HEK293 (cell line): ENCODE data around the gene MGAT2.

Source experiments
- CTCF ChIA-PET: fragments of 350-600 bp; formaldehyde crosslinking; extraction: SDS; loops from one replicate; lab custom pipeline; 2021; ENCODE audit warnings: antibody characterized with exemption; lab: Yijun Ruan, JAX
- POLR2A ChIA-PET: fragments of 300-600 bp; formaldehyde crosslinking; extraction: SDS; loops from one replicate; lab custom pipeline; 2020; ENCODE audit warnings: antibody characterized with exemption, inconsistent platforms; lab: Yijun Ruan, JAX
- H3K27ac ChIP-seq: fragments of 200-500 bp; sonication (Bioruptor generic); 2 replicates; pipeline ENCODE4 v1.5.1; 2014; ENCODE audit warnings: low read depth, low read length, control low read depth, inconsistent platforms; ENCODE audit errors: extremely low read depth
- H3K36me3 ChIP-seq, 2 experiments: fragments of 200-500 bp in 1 of 2; sonication (Bioruptor generic) in 1 of 2; 1 replicate in 1 of 2; 2 replicates in 1 of 2; pipeline ENCODE4 v1.5.1; 2014 to 2017; ENCODE audit warnings: inconsistent platforms in 2 of 2, low read length in 2 of 2; ENCODE audit not compliant: control insufficient read depth in 2 of 2, insufficient read depth in 1 of 2
- H3K4me1 ChIP-seq: fragments of 200-500 bp; sonication (Bioruptor generic); 2 replicates; pipeline ENCODE4 v1.5.1; 2014; ENCODE audit warnings: mild to moderate bottlenecking, low read length, inconsistent platforms; ENCODE audit not compliant: control insufficient read depth, insufficient read depth
- H3K4me3 ChIP-seq: 2 replicates; pipeline ENCODE4 v1.5.1; 2011; ENCODE audit warnings: low read depth, mild to moderate bottlenecking, control low read depth, low read length, moderate library complexity
- H3K9me3 ChIP-seq: fragments of 200-500 bp; sonication (Bioruptor generic); 2 replicates; pipeline ENCODE4 v1.5.1; 2014; ENCODE audit warnings: low read depth, low read length, inconsistent platforms; ENCODE audit not compliant: control insufficient read depth, insufficient read depth
- HOXA7 ChIP-seq: sonication (generic); formaldehyde crosslinking; IDR thresholded peaks from 2 replicates; pipeline ENCODE4 v1.8.1; 2022; ENCODE audit warnings: missing genetic modification reagents, borderline replicate concordance
- KLF1 ChIP-seq: fragments of 450-650 bp; formaldehyde crosslinking; IDR thresholded peaks from 2 replicates; pipeline ENCODE4 v1.5.1; 2016; ENCODE audit warnings: missing biosample characterization, missing genetic modification characterization
- MYNN ChIP-seq: fragments of 450-650 bp; formaldehyde crosslinking; IDR thresholded peaks from 2 replicates; pipeline ENCODE4 v1.5.1; 2016; ENCODE audit warnings: missing biosample characterization, missing genetic modification characterization, borderline replicate concordance
- MZF1 ChIP-seq: fragments of 450-650 bp; formaldehyde crosslinking; IDR thresholded peaks from 2 replicates; pipeline ENCODE4 v1.5.1; 2017; ENCODE audit warnings: missing biosample characterization, missing genetic modification characterization, borderline replicate concordance
- SETDB1 ChIP-seq: IDR thresholded peaks from one replicate; pipeline ENCODE4 v1.6.1; 2017; ENCODE audit warnings: mild to moderate bottlenecking, low read length, moderate library complexity, mixed read lengths; ENCODE audit not compliant: insufficient read length
- SP2 ChIP-seq: fragments of 450-650 bp; formaldehyde crosslinking; IDR thresholded peaks from 2 replicates; pipeline ENCODE4 v1.5.1; 2016; ENCODE audit warnings: missing biosample characterization, missing genetic modification characterization
- YY1 ChIP-seq: fragments of 450-650 bp; formaldehyde crosslinking; IDR thresholded peaks from 2 replicates; pipeline ENCODE4 v1.5.1; 2018; ENCODE audit warnings: missing biosample characterization, missing genetic modification characterization
- ZBTB1 ChIP-seq: fragments of 450-650 bp; formaldehyde crosslinking; IDR thresholded peaks from 2 replicates; pipeline ENCODE4 v1.5.1; 2016; ENCODE audit warnings: missing biosample characterization, missing genetic modification characterization
- ZBTB7A ChIP-seq: fragments of 450-650 bp; formaldehyde crosslinking; IDR thresholded peaks from 2 replicates; pipeline ENCODE4 v1.5.1; 2016; ENCODE audit warnings: low read depth, missing biosample characterization, missing genetic modification characterization
- ZFHX2 ChIP-seq: fragments of 450-650 bp; formaldehyde crosslinking; conservative IDR thresholded peaks from 2 replicates; pipeline ENCODE4 v1.5.1; 2016; ENCODE audit warnings: missing biosample characterization, missing genetic modification characterization
- ZFP3 ChIP-seq: fragments of 450-650 bp; formaldehyde crosslinking; IDR thresholded peaks from 2 replicates; pipeline ENCODE4 v1.5.1; 2016; ENCODE audit warnings: low read depth, missing biosample characterization, missing genetic modification characterization
- ZNF114 ChIP-seq: fragments of 450-650 bp; formaldehyde crosslinking; IDR thresholded peaks from 2 replicates; pipeline ENCODE4 v1.5.0; 2017; ENCODE audit warnings: missing biosample characterization, missing genetic modification characterization
- ZNF146 ChIP-seq: fragments of 450-650 bp; formaldehyde crosslinking; IDR thresholded peaks from 2 replicates; pipeline ENCODE4 v1.5.1; 2016; ENCODE audit warnings: missing biosample characterization, missing genetic modification characterization
- ZNF157 ChIP-seq: fragments of 450-650 bp; formaldehyde crosslinking; IDR thresholded peaks from 2 replicates; pipeline ENCODE4 v1.5.1; 2016; ENCODE audit warnings: missing biosample characterization, missing genetic modification characterization
- ZNF211 ChIP-seq: fragments of 450-650 bp; formaldehyde crosslinking; IDR thresholded peaks from 2 replicates; pipeline ENCODE4 v1.5.1; 2016; ENCODE audit warnings: low read depth, missing biosample characterization, missing genetic modification characterization
- ZNF266 ChIP-seq: fragments of 450-650 bp; formaldehyde crosslinking; IDR thresholded peaks from 2 replicates; pipeline ENCODE4 v1.5.1; 2016; ENCODE audit warnings: missing biosample characterization, missing genetic modification characterization, low read depth
- ZNF302 ChIP-seq: fragments of 450-650 bp; formaldehyde crosslinking; IDR thresholded peaks from 2 replicates; pipeline ENCODE4 v1.5.1; 2016; ENCODE audit warnings: missing biosample characterization, missing genetic modification characterization, low read depth
- ZNF335 ChIP-seq: fragments of 450-650 bp; formaldehyde crosslinking; conservative IDR thresholded peaks from 2 replicates; pipeline ENCODE4 v1.5.1; 2016; ENCODE audit warnings: missing biosample characterization, missing genetic modification characterization
- ZNF354C ChIP-seq: fragments of 450-650 bp; formaldehyde crosslinking; IDR thresholded peaks from 2 replicates; pipeline ENCODE4 v1.5.1; 2016; ENCODE audit warnings: missing biosample characterization, missing genetic modification characterization, low read depth, borderline replicate concordance
- ZNF48 ChIP-seq: fragments of 450-650 bp; formaldehyde crosslinking; IDR thresholded peaks from 2 replicates; pipeline ENCODE4 v1.5.1; 2016; ENCODE audit warnings: missing biosample characterization, missing genetic modification characterization
- ZNF514 ChIP-seq: fragments of 450-650 bp; formaldehyde crosslinking; IDR thresholded peaks from 2 replicates; pipeline ENCODE4 v1.5.1; 2016; ENCODE audit warnings: missing biosample characterization, missing genetic modification characterization
- ZNF544 ChIP-seq: fragments of 450-650 bp; formaldehyde crosslinking; IDR thresholded peaks from 2 replicates; pipeline ENCODE4 v1.5.0; 2017; ENCODE audit warnings: missing biosample characterization, missing genetic modification characterization
- ZNF768 ChIP-seq: fragments of 450-650 bp; formaldehyde crosslinking; IDR thresholded peaks from 2 replicates; pipeline ENCODE4 v1.5.1; 2018; ENCODE audit warnings: missing biosample characterization, mild to moderate bottlenecking, missing genetic modification characterization
- TF ChIP-seq, protein P1 (sequence below): fragments of 450-650 bp; IDR thresholded peaks from 2 replicates; pipeline ENCODE4 v1.5.1; 2018; ENCODE audit warnings: missing biosample characterization, missing genetic modification characterization
- TF ChIP-seq, protein P2 (sequence below): fragments of 450-650 bp; formaldehyde crosslinking; IDR thresholded peaks from 2 replicates; pipeline ENCODE4 v1.5.1; 2017; ENCODE audit warnings: missing biosample characterization, missing genetic modification characterization
- TF ChIP-seq, protein P3 (sequence below): fragments of 450-650 bp; formaldehyde crosslinking; IDR thresholded peaks from 2 replicates; pipeline ENCODE4 v1.5.1; 2016; ENCODE audit warnings: missing biosample characterization, missing genetic modification characterization, low read depth
- TF ChIP-seq, protein P4 (sequence below): fragments of 450-650 bp; formaldehyde crosslinking; IDR thresholded peaks from 2 replicates; pipeline ENCODE4 v1.5.1; 2016; ENCODE audit warnings: missing biosample characterization, missing genetic modification characterization

MGAT2 gene

DNA sequence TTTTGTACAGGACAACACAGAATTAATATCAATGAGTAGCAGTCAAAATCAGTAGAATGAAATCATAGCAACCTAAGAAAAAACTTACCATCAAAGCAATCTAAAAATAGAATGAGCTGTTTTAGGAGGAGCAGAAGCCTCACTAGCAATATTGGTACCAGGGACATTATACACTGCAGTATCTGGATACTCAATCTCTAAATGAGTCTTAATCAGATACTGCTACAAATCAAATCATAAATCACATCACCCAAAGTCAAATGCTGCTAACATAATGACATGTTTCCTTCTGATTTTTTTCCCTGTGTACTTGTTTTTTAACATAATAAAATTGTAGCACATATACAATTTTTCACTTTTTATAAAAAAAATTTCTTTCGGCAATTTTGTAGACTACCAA lies 42.5 kb upstream of the MGAT2 start:
- POLR2A ChIA-PET: interaction anchor here (0.7 kb wide), 1 partner anchor 380 kb away, joined by 3 read pairs; no protein-coding TSS in a partner anchor
- TF ChIP-seq ZNF544 (tag by site-specific recombination) (no peak), HOXA7 (CRISPR knock-in tag) (no peak), ZBTB1 (tag by site-specific recombination) (no peak), MZF1 (no peak), SETDB1 (no peak), SP2 (tag by site-specific recombination) (no peak), ZNF266 (tag by site-specific recombination) (no peak), YY1 (tag by site-specific recombination) (no peak), ZNF514 (no peak), ZNF114 (tag by site-specific recombination) (no peak), ZNF211 (tag by site-specific recombination) (no peak), ZBTB7A (tag by site-specific recombination) (no peak), ZNF157 (tag by site-specific recombination) (no peak), ZNF354C (no peak)
- TF ChIP-seq, protein P1, sequence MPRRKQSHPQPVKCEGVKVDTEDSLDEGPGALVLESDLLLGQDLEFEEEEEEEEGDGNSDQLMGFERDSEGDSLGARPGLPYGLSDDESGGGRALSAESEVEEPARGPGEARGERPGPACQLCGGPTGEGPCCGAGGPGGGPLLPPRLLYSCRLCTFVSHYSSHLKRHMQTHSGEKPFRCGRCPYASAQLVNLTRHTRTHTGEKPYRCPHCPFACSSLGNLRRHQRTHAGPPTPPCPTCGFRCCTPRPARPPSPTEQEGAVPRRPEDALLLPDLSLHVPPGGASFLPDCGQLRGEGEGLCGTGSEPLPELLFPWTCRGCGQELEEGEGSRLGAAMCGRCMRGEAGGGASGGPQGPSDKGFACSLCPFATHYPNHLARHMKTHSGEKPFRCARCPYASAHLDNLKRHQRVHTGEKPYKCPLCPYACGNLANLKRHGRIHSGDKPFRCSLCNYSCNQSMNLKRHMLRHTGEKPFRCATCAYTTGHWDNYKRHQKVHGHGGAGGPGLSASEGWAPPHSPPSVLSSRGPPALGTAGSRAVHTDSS: no peak
- TF ChIP-seq, protein P2, sequence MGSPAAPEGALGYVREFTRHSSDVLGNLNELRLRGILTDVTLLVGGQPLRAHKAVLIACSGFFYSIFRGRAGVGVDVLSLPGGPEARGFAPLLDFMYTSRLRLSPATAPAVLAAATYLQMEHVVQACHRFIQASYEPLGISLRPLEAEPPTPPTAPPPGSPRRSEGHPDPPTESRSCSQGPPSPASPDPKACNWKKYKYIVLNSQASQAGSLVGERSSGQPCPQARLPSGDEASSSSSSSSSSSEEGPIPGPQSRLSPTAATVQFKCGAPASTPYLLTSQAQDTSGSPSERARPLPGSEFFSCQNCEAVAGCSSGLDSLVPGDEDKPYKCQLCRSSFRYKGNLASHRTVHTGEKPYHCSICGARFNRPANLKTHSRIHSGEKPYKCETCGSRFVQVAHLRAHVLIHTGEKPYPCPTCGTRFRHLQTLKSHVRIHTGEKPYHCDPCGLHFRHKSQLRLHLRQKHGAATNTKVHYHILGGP (tag by site-specific recombination): no peak
- TF ChIP-seq, protein P3, sequence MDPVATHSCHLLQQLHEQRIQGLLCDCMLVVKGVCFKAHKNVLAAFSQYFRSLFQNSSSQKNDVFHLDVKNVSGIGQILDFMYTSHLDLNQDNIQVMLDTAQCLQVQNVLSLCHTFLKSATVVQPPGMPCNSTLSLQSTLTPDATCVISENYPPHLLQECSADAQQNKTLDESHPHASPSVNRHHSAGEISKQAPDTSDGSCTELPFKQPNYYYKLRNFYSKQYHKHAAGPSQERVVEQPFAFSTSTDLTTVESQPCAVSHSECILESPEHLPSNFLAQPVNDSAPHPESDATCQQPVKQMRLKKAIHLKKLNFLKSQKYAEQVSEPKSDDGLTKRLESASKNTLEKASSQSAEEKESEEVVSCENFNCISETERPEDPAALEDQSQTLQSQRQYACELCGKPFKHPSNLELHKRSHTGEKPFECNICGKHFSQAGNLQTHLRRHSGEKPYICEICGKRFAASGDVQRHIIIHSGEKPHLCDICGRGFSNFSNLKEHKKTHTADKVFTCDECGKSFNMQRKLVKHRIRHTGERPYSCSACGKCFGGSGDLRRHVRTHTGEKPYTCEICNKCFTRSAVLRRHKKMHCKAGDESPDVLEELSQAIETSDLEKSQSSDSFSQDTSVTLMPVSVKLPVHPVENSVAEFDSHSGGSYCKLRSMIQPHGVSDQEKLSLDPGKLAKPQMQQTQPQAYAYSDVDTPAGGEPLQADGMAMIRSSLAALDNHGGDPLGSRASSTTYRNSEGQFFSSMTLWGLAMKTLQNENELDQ: no peak
- H3K36me3 ChIP-seq: peaks cover 18 to 49% of the 10 kb centered on the region in 2 experiments

GRCh38 chr14:49579841-49580240 lies 40.8 kb upstream of the MGAT2 start:
- H3K9me3 ChIP-seq: no peaks in the 10 kb centered on the region
- CTCF ChIA-PET: interaction anchor here (1.2 to 1.6 kb wide), 2 partner anchors 29 to 118 kb away, joined by 3 to 4 read pairs; no protein-coding TSS in a partner anchor
- H3K36me3 ChIP-seq: peaks cover 35 to 56% of the 10 kb centered on the region in 2 experiments
- no peak overlapping the region for H3K4me3 ChIP-seq
- H3K4me1 ChIP-seq: peaks cover 11% of the 10 kb centered on the region
- H3K27ac ChIP-seq: no peak overlapping the region
- TF ChIP-seq ZNF768 (no peak), ZNF335 (tag by site-specific recombination) (no peak), ZNF146 (no peak), ZNF48 (tag by site-specific recombination) (no peak), KLF1 (tag by site-specific recombination) (no peak), ZNF302 (tag by site-specific recombination) (no peak), ZFHX2 (tag by site-specific recombination) (no peak), MYNN (tag by site-specific recombination) (no peak), ZFP3 (no peak)
- TF ChIP-seq, protein P4, sequence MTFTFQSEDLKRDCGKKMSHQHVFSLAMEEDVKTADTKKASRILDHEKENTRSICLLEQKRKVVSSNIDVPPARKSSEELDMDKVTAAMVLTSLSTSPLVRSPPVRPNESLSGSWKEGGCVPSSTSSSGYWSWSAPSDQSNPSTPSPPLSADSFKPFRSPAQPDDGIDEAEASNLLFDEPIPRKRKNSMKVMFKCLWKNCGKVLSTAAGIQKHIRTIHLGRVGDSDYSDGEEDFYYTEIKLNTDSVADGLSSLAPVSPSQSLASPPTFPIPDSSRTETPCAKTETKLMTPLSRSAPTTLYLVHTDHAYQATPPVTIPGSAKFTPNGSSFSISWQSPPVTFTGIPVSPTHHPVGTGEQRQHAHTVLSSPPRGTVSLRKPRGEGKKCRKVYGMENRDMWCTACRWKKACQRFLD (tag by site-specific recombination): no peak
- POLR2A ChIA-PET: no interaction called here

More for the DNA sequence above, 42.5 kb upstream of the MGAT2 start:
- Histone ChIP-seq H3K4me3 (no peak overlapping the region), H3K4me1 (peaks cover 3% of the 10 kb centered on the region; the same call in 1 of the 2 replicates), H3K27ac (no peak overlapping the region), H3K9me3 (no peaks in the 10 kb centered on the region)
- CTCF ChIA-PET: no interaction called here
